Neutrophil (primary cell): Measurements from ENCODE around the gene GIMAP5.

Source experiments
- H3K27ac ChIP-seq: fragments of 200-600 bp; sonication (generic); 2 replicates; pipeline ENCODE4 v1.5.1; 2016; ENCODE audit warnings: mild to moderate bottlenecking, moderate library complexity
- H3K27me3 ChIP-seq: fragments of 200-600 bp; sonication (generic); 2 replicates; pipeline ENCODE4 v1.6.0; 2016; ENCODE audit warnings: mild to moderate bottlenecking
- H3K36me3 ChIP-seq: fragments of 200-600 bp; sonication (generic); 2 replicates; pipeline ENCODE4 v1.5.1; 2017
- H3K4me1 ChIP-seq, 2 experiments: fragments of 200-600 bp in 1 of 2; sonication (generic) in 1 of 2; 1 replicate in 1 of 2; 2 replicates in 1 of 2; pipeline versions ENCODE4 v1.5.1 to v1.6.1; 2013 to 2016; ENCODE audit warnings: low read depth in 1 of 2, low read length in 1 of 2, mild to moderate bottlenecking in 1 of 2, moderate library complexity in 1 of 2; ENCODE audit not compliant: control insufficient read depth in 1 of 2, insufficient read depth in 1 of 2
- H3K4me3 ChIP-seq, 2 experiments: fragments of 200-600 bp in 1 of 2; sonication (generic) in 1 of 2; 1 replicate in 1 of 2; 2 replicates in 1 of 2; pipeline ENCODE4 v1.5.1; 2013 to 2016; ENCODE audit warnings: low read depth in 1 of 2, low read length in 1 of 2, mild to moderate bottlenecking in 1 of 2, moderate library complexity in 1 of 2
- H3K9me3 ChIP-seq: fragments of 200-600 bp; sonication (generic); 2 replicates; pipeline ENCODE4 v1.5.1; 2016
- TF ChIP-seq, protein P1 (sequence below): fragments of 200-600 bp; sonication (generic); IDR thresholded peaks from 2 replicates; pipeline ENCODE4 v1.5.1; 2016; ENCODE audit warnings: antibody characterized with exemption

The GIMAP5 gene

DNA sequence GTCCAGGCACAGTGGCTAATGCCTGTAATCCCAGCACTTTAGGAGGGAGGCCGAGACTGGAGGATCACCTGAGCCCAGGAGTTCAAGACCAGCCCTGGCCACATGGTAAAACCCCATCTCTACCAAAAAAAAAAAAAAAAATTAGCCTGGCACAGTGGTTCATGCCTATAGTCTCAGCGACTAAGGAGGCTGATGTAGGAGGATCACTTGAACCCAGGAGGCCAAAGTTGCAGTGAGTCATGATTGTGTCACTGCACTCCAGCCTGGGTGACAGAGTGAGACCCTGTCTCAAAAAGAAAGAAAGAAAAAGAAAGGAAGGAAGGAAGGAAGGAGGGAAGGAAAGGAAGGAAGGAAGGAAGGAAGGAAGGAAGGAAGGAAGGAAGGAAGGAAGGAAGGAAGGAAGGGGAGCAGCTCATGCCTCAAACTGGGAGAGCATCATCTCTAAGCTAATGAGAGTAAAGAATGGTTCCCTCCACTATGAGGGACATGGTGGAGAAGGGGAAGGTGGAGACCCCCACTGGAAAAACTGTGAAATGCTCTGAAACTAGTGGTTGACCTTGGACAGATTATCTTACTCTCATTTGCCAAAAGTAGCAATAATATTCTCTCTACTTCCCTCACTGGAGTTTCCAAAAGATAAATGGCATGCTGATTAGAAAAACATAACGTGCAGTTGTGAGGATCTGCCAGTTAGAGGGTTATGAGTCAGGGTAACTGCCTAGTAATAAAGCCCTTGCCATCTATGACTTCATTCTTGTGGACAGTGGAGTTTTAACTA lies 16.8 kb downstream of the GIMAP5 start:
- H3K27ac ChIP-seq = no peak overlapping the region
- H3K4me3 ChIP-seq = no peak overlapping the region

DNA sequence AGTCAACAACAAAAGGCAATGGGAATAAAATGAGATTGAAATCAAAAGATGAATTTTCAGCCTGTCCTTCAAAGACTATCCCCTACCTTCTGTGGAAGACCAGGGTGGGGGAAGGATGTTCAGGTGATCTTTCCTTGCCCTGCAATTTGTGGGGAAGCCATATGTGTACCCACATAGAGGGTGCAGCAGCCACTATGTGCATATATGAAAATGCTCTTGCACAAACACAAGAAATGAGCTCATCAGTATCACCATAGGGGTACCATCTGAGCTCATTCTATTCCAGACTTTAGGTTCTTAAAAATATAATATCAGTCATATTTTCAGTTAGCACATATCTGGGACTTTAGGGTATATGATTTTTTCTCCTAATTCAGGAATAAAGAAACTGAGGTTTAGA lies 17.7 kb downstream of the GIMAP5 start:
- Histone ChIP-seq H3K27ac (no peak overlapping the region), H3K4me3 (no peak overlapping the region)
- TF ChIP-seq, protein P1, sequence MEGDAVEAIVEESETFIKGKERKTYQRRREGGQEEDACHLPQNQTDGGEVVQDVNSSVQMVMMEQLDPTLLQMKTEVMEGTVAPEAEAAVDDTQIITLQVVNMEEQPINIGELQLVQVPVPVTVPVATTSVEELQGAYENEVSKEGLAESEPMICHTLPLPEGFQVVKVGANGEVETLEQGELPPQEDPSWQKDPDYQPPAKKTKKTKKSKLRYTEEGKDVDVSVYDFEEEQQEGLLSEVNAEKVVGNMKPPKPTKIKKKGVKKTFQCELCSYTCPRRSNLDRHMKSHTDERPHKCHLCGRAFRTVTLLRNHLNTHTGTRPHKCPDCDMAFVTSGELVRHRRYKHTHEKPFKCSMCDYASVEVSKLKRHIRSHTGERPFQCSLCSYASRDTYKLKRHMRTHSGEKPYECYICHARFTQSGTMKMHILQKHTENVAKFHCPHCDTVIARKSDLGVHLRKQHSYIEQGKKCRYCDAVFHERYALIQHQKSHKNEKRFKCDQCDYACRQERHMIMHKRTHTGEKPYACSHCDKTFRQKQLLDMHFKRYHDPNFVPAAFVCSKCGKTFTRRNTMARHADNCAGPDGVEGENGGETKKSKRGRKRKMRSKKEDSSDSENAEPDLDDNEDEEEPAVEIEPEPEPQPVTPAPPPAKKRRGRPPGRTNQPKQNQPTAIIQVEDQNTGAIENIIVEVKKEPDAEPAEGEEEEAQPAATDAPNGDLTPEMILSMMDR = no peak

More for the DNA sequence above, 16.8 kb downstream of the GIMAP5 start:
- Histone ChIP-seq H3K27me3 (peaks cover 6% of the 10 kb centered on the region), H3K4me1 (no peaks in the 10 kb centered on the region), H3K9me3 (no peaks in the 10 kb centered on the region), H3K36me3 (no peaks in the 10 kb centered on the region)
- TF ChIP-seq, protein P1 = no peak

DNA sequence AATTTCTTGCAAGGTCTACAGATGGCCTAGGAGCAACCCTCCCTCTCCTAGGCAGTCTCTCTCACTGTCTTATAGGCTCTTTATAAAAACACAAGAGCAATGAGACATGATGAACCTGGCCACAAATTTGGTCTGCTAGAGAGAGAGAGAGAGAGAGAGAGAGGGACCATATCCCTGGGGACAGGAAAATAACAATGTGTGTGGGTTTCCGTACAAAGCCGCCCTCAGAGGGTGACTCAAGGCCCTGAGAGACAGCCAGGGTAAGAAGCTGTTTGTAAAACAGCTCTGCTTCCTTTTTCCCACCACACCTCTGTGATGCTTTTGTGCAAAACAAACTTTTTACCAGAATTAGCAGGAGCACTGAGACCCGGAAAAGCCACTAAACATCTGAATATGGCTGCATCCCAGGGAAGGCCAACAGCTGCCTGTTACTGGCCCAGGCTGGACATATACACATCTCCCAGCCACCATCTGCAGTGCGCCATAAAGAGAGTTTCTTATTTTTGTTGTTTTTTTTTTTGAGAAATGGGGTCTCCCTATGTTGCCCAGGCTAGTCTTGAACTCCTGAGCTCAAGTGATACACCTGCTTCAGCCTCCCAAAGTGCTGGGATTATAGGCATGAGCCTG lies 18.4 kb downstream of the GIMAP5 start:
- Histone ChIP-seq H3K27me3 (peaks cover 6% of the 10 kb centered on the region), H3K4me1 (no peaks in the 10 kb centered on the region), H3K4me3 (no peak overlapping the region), H3K27ac (no peak overlapping the region), H3K36me3 (no peaks in the 10 kb centered on the region), H3K9me3 (no peaks in the 10 kb centered on the region)
- TF ChIP-seq, protein P1 = no peak

More for the DNA sequence above, 17.7 kb downstream of the GIMAP5 start:
- no peaks in the 10 kb centered on the region for H3K9me3 ChIP-seq
- peaks cover 6% of the 10 kb centered on the region for H3K27me3 ChIP-seq
- no peaks in the 10 kb centered on the region for H3K4me1 ChIP-seq
- H3K36me3 ChIP-seq = no peaks in the 10 kb centered on the region

DNA sequence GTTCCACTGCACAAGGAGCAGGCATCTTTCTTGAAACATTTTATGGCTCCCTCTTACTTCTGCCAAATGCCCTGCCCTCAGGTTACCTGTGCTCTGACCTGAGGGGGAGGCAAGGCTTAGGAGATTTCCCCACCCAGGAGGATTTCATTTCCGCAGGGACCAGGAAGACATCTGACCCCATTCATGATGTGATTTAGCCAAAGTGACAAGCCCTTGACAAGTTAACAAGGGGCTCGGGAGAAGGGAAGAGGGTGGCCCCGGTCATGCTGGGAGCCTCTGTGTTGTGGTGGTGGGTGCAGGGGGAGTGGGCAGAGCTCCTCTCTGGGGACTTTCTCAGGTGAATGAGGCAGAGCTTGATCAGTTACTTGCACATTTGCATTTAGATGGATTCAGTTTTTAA lies 18.9 kb downstream of the GIMAP5 start:
- Histone ChIP-seq H3K27ac (no peak overlapping the region), H3K36me3 (no peaks in the 10 kb centered on the region), H3K4me3 (no peak overlapping the region), H3K27me3 (peaks cover 6% of the 10 kb centered on the region), H3K4me1 (no peaks in the 10 kb centered on the region), H3K9me3 (no peaks in the 10 kb centered on the region)
- TF ChIP-seq, protein P1 = no peak

DNA sequence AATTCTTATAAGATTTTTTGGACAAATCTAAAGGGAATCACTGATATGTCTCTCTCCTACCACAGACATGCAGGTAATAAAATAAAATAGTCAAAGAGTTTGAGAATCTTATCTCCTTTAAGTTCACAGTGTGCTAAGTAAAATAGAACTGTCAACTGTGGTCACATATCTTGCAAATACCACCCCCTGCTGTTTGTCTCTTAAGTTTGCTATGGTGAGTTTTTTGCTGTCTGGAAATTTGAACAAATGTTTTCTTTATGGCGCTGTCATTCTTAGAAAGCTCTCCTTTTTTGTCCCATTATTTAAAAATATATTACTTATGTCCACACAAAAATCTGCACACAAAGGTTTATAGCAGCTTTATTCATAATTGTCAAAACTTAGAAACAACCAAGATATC lies 19.6 kb downstream of the GIMAP5 start:
- Histone ChIP-seq H3K27ac (no peak overlapping the region), H3K4me1 (no peaks in the 10 kb centered on the region), H3K4me3 (no peak overlapping the region), H3K27me3 (peaks cover 6% of the 10 kb centered on the region), H3K36me3 (no peaks in the 10 kb centered on the region), H3K9me3 (no peaks in the 10 kb centered on the region)
- TF ChIP-seq, protein P1 = no peak
